ACC112 (cell line): ENCODE measurements around the gene AGAP1.
"Not testable (repeated sequence)": the region's sequence is repeated elsewhere in the genome, so short reads cannot be mapped to it uniquely, and the experiment has no call there.

Experiments
- H2AFZ ChIP-seq: fragments of 200-600 bp; sonication (generic); one replicate; pipeline ENCODE4 v1.6.0; 2017; ENCODE audit warnings: antibody characterized with exemption, low read length; ENCODE audit not compliant: unreplicated experiment
- H3K27ac ChIP-seq: fragments of 200-600 bp; sonication (generic); 2 replicates; pipeline ENCODE4 v1.5.1; 2014; ENCODE audit warnings: low read depth, mild to moderate bottlenecking, antibody characterized with exemption, low read length, moderate library complexity
- H3K27me3 ChIP-seq: fragments of 200-600 bp; sonication (generic); 2 replicates; pipeline ENCODE4 v1.6.1; 2014; ENCODE audit warnings: mild to moderate bottlenecking, antibody characterized with exemption, low read length, moderate library complexity, mixed read lengths; ENCODE audit not compliant: insufficient read depth
- H3K36me3 ChIP-seq: fragments of 200-600 bp; sonication (generic); 2 replicates; pipeline ENCODE4 v1.6.1; 2016; ENCODE audit warnings: mild to moderate bottlenecking, antibody characterized with exemption, low read length, moderate library complexity, mixed read lengths; ENCODE audit not compliant: insufficient read depth
- H3K4me1 ChIP-seq: fragments of 200-600 bp; sonication (generic); one replicate; pipeline ENCODE4 v1.6.1; 2016; ENCODE audit warnings: low read length, mixed read lengths; ENCODE audit not compliant: insufficient read depth, unreplicated experiment, control insufficient read depth
- H3K4me3 ChIP-seq: fragments of 200-600 bp; sonication (generic); 2 replicates; pipeline ENCODE4 v1.5.1; 2014; ENCODE audit warnings: mild to moderate bottlenecking, low read depth, low read length
- H3K79me2 ChIP-seq: fragments of 200-600 bp; sonication (generic); one replicate; pipeline ENCODE4 v1.6.0; 2016; ENCODE audit warnings: low read length; ENCODE audit not compliant: control insufficient read depth, unreplicated experiment, insufficient read depth

The AGAP1 gene

GRCh38 chr2:235749121-235749770 lies 255.4 kb downstream of the AGAP1 start:
- no peaks in the 10 kb centered on the region for H3K4me1 ChIP-seq
- H2AFZ ChIP-seq = no peak overlapping the region
- H3K36me3 ChIP-seq = no peaks in the 10 kb centered on the region
- no peak overlapping the region for H3K4me3 ChIP-seq
- H3K79me2 ChIP-seq = no peaks in the 10 kb centered on the region
- no peaks in the 10 kb centered on the region for H3K27me3 ChIP-seq
- no peak overlapping the region for H3K27ac ChIP-seq

GRCh38 chr2:235749771-235750160 lies 255.9 kb downstream of the AGAP1 start:
- Histone ChIP-seq H2AFZ (no peak overlapping the region), H3K79me2 (no peaks in the 10 kb centered on the region), H3K27me3 (no peaks in the 10 kb centered on the region), H3K4me3 (no peak overlapping the region), H3K36me3 (no peaks in the 10 kb centered on the region), H3K4me1 (no peaks in the 10 kb centered on the region), H3K27ac (no peak overlapping the region)

- no peaks in the 10 kb centered on the region for H3K27me3 ChIP-seq
- no peaks in the 10 kb centered on the region for H3K79me2 ChIP-seq
- H3K4me1 ChIP-seq = no peaks in the 10 kb centered on the region
- H3K4me3 ChIP-seq = no peak overlapping the region
- no peak overlapping the region for H2AFZ ChIP-seq
- no peaks in the 10 kb centered on the region for H3K36me3 ChIP-seq
- no peak overlapping the region for H3K27ac ChIP-seq
Observed at GRCh38 chr2:235752846-235753245, 259.0 kb downstream of the AGAP1 start.

GRCh38 chr2:235754357-235755207 lies 260.7 kb downstream of the AGAP1 start:
- no peaks in the 10 kb centered on the region for H3K36me3 ChIP-seq
- H3K27me3 ChIP-seq = no peaks in the 10 kb centered on the region
- no peaks in the 10 kb centered on the region for H3K79me2 ChIP-seq
- H3K4me3 ChIP-seq = no peak overlapping the region
- H3K27ac ChIP-seq = no peak overlapping the region
- no peak overlapping the region for H2AFZ ChIP-seq
- H3K4me1 ChIP-seq = no peaks in the 10 kb centered on the region

GRCh38 chr2:235756491-235756890 lies 262.6 kb downstream of the AGAP1 start:
- Histone ChIP-seq H3K4me1 (no peaks in the 10 kb centered on the region), H3K4me3 (no peak overlapping the region), H2AFZ (no peak overlapping the region), H3K27me3 (no peaks in the 10 kb centered on the region), H3K79me2 (no peaks in the 10 kb centered on the region), H3K27ac (no peak overlapping the region), H3K36me3 (no peaks in the 10 kb centered on the region)

GRCh38 chr2:235757212-235757611 lies 263.4 kb downstream of the AGAP1 start:
- H3K36me3 ChIP-seq = no peaks in the 10 kb centered on the region
- no peak overlapping the region for H3K27ac ChIP-seq
- no peaks in the 10 kb centered on the region for H3K4me1 ChIP-seq
- H3K4me3 ChIP-seq = no peak overlapping the region
- H2AFZ ChIP-seq = no peak overlapping the region
- no peaks in the 10 kb centered on the region for H3K79me2 ChIP-seq
- no peaks in the 10 kb centered on the region for H3K27me3 ChIP-seq

GRCh38 chr2:235757640-235758039 lies 263.8 kb downstream of the AGAP1 start:
- no peaks in the 10 kb centered on the region for H3K4me1 ChIP-seq
- no peaks in the 10 kb centered on the region for H3K36me3 ChIP-seq

GRCh38 chr2:235762832-235763598 lies 269.2 kb downstream of the AGAP1 start:
- Histone ChIP-seq H3K4me1 (no peaks in the 10 kb centered on the region), H3K27ac (no peak overlapping the region), H3K79me2 (no peaks in the 10 kb centered on the region), H2AFZ (no peak overlapping the region), H3K36me3 (no peaks in the 10 kb centered on the region), H3K4me3 (no peak overlapping the region), H3K27me3 (no peaks in the 10 kb centered on the region)

More at GRCh38 chr2:235757640-235758039, 263.8 kb downstream of the AGAP1 start:
- Histone ChIP-seq H3K27me3 (no peaks in the 10 kb centered on the region), H3K79me2 (no peaks in the 10 kb centered on the region), H3K27ac (no peak overlapping the region), H2AFZ (no peak overlapping the region), H3K4me3 (no peak overlapping the region)

- H2AFZ ChIP-seq = no peak overlapping the region
- H3K27me3 ChIP-seq = no peaks in the 10 kb centered on the region
- no peak overlapping the region for H3K27ac ChIP-seq
- H3K36me3 ChIP-seq = no peaks in the 10 kb centered on the region
- no peaks in the 10 kb centered on the region for H3K4me1 ChIP-seq
- H3K79me2 ChIP-seq = no peaks in the 10 kb centered on the region
- H3K4me3 ChIP-seq = no peak overlapping the region
Observed at GRCh38 chr2:235763816-235764215, 270.0 kb downstream of the AGAP1 start.

GRCh38 chr2:235764478-235764877 lies 270.6 kb downstream of the AGAP1 start:
- H3K27ac ChIP-seq, H3K79me2 ChIP-seq, H3K4me1 ChIP-seq, H3K36me3 ChIP-seq, H3K27me3 ChIP-seq, H2AFZ ChIP-seq, H3K4me3 ChIP-seq: not testable (repeated sequence)
